ENCODE results near the gene PROCA1.

DNA sequence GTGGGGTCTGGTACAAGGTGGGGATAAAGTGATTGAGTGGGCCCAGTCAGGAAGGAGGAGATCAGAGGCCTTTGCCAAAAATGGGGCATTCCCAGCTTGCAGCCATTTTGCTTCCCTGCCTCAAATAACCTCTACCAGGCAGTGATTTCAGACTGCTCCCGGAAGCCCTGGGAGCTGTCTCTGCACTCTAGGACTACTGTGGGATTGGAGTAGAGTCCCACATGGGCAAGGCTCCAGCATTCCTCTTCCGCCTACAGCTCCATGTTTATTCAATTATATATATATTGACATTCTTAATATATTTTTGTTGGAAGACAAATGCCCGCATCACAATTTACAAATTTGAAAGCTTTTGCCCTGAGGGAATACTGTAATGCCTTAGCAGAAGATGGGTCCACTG, 36.2 kb downstream of the PROCA1 start:
- TF ChIP-seq POLR2A (IDR thresholded peaks at IDR 0.05; ENCODE audit: low read length) (no peak), GATA1 (IDR thresholded peaks at IDR 0.05; ENCODE audit: low read depth, low read length) (no peak)

Measured in erythroblast (primary cell).